ENCODE measurements around the gene RSAD1.

DNA sequence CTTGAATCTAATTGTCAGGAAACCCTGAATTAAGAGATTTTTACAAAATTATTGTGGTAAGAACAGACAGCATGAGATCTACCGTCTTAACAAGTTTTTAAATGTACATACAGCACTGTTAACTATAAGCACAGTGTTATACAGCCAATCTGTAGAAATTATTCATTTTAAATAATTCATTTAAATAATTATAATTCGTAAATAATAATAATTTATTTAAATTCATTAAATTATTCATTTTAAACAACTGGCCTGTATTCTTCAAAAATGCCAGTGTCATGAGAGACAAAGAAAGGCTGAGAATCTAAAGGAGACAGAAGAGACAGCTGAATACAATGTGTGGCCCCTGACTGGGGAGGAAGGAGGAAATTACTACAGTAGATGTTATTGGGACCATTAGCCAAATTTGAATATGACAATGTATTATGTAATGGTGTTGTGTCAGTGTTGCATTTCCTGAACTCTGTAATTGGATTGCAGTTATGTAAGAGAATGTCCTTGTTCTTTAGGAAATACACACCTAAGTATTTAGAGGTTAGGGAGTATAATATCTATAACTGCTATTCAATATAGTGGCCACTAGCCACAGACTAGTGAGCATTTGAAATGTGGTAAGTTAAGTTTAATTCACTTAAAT, 2.3 kb downstream of the RSAD1 start:
- no peak for TF ChIP-seq CTCF (IDR thresholded peaks at IDR 0.05; ENCODE audit: low read depth, low read length, missing input control)
- TF ChIP-seq RXRA (IDR thresholded peaks at IDR 0.05) = no peak
- no peak for TF ChIP-seq TAF1 (conservative IDR thresholded peaks at IDR 0.05)
- TF ChIP-seq, protein P1, sequence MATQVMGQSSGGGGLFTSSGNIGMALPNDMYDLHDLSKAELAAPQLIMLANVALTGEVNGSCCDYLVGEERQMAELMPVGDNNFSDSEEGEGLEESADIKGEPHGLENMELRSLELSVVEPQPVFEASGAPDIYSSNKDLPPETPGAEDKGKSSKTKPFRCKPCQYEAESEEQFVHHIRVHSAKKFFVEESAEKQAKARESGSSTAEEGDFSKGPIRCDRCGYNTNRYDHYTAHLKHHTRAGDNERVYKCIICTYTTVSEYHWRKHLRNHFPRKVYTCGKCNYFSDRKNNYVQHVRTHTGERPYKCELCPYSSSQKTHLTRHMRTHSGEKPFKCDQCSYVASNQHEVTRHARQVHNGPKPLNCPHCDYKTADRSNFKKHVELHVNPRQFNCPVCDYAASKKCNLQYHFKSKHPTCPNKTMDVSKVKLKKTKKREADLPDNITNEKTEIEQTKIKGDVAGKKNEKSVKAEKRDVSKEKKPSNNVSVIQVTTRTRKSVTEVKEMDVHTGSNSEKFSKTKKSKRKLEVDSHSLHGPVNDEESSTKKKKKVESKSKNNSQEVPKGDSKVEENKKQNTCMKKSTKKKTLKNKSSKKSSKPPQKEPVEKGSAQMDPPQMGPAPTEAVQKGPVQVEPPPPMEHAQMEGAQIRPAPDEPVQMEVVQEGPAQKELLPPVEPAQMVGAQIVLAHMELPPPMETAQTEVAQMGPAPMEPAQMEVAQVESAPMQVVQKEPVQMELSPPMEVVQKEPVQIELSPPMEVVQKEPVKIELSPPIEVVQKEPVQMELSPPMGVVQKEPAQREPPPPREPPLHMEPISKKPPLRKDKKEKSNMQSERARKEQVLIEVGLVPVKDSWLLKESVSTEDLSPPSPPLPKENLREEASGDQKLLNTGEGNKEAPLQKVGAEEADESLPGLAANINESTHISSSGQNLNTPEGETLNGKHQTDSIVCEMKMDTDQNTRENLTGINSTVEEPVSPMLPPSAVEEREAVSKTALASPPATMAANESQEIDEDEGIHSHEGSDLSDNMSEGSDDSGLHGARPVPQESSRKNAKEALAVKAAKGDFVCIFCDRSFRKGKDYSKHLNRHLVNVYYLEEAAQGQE (IDR thresholded peaks at IDR 0.05) = no peak
- no peak for TF ChIP-seq YY1 (IDR thresholded peaks at IDR 0.05)
- no peak for TF ChIP-seq FOXA1 (IDR thresholded peaks at IDR 0.05)
- TF ChIP-seq, protein P2, sequence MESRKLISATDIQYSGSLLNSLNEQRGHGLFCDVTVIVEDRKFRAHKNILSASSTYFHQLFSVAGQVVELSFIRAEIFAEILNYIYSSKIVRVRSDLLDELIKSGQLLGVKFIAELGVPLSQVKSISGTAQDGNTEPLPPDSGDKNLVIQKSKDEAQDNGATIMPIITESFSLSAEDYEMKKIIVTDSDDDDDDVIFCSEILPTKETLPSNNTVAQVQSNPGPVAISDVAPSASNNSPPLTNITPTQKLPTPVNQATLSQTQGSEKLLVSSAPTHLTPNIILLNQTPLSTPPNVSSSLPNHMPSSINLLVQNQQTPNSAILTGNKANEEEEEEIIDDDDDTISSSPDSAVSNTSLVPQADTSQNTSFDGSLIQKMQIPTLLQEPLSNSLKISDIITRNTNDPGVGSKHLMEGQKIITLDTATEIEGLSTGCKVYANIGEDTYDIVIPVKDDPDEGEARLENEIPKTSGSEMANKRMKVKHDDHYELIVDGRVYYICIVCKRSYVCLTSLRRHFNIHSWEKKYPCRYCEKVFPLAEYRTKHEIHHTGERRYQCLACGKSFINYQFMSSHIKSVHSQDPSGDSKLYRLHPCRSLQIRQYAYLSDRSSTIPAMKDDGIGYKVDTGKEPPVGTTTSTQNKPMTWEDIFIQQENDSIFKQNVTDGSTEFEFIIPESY (IDR thresholded peaks at IDR 0.05) = no peak
- TF ChIP-seq MAX (IDR thresholded peaks at IDR 0.05) = no peak

Measured in liver (tissue), 3 donors.